ENCODE measurements around the gene INHBC.

Gene INHBC

DNA sequence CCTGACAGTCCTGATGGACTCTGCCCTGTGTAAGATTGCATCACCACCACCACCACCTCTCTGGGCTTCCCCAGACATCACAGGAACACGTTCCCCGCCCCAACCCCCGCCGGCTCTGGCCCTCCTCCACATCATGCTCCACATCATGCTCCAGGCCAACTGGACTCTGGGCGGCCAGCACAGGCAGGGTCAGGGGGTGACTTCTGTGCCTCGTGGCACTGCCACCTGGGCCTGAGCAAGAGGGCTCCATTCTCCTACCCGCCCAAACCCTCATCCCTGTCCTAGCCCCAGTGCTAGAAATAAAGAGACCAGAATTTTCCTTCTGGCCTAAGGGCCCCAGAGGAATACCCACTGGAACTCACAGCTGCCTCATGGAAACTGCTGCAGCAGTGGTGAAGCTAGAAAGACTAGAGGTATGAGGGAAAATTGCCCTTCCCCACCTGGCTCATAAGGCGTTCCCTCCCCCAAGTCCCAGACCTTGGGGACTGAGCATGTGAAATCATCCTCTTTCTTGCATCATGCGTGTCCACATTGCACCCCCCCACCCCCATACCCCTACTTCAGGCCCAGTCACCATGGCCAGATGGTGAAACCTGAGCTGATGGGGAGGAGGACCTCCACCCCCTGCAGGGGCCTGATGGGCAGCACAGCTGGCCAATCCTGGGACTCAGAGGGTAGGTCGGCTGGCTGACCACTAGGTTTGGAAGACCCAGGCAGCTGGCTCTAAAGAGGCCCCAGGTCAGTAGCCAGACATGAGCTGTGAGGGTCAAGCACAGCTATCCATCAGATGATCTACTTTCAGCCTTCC is 20.2 kb downstream of the INHBC start, which contains the start of gene INHBE:
Gene INHBE, plus strand, starts transcription at position 742 of the 808 bp plus-strand sequence. CDS start 230 bp downstream, outside the sequence.
- DNase-seq (ENCODE audit: low read depth): no peak

DNA sequence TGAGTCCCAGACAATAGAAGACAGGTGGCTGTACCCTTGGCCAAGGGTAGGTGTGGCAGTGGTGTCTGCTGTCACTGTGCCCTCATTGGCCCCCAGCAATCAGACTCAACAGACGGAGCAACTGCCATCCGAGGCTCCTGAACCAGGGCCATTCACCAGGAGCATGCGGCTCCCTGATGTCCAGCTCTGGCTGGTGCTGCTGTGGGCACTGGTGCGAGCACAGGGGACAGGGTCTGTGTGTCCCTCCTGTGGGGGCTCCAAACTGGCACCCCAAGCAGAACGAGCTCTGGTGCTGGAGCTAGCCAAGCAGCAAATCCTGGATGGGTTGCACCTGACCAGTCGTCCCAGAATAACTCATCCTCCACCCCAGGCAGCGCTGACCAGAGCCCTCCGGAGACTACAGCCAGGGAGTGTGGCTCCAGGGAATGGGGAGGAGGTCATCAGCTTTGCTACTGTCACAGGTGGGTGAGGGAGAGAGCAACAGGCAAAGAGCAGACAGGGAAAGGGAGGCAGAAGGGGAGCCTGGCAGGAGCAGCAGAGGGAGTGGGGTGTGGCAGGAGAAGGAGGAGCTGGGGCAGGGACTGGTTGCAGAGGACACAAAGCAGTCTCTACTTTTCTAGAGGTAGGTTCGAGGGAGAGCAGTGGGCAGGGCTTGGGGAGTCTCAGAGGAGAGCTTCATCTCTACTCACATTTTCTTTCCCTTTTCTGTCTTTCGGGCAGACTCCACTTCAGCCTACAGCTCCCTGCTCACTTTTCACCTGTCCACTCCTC is 21.0 kb downstream of the INHBC start:
- no peak for DNase-seq (ENCODE audit: low read depth)

DNA sequence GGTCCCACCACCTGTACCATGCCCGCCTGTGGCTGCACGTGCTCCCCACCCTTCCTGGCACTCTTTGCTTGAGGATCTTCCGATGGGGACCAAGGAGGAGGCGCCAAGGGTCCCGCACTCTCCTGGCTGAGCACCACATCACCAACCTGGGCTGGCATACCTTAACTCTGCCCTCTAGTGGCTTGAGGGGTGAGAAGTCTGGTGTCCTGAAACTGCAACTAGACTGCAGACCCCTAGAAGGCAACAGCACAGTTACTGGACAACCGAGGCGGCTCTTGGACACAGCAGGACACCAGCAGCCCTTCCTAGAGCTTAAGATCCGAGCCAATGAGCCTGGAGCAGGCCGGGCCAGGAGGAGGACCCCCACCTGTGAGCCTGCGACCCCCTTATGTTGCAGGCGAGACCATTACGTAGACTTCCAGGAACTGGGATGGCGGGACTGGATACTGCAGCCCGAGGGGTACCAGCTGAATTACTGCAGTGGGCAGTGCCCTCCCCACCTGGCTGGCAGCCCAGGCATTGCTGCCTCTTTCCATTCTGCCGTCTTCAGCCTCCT is 21.6 kb downstream of the INHBC start:
- no peak for DNase-seq (ENCODE audit: low read depth)

DNA sequence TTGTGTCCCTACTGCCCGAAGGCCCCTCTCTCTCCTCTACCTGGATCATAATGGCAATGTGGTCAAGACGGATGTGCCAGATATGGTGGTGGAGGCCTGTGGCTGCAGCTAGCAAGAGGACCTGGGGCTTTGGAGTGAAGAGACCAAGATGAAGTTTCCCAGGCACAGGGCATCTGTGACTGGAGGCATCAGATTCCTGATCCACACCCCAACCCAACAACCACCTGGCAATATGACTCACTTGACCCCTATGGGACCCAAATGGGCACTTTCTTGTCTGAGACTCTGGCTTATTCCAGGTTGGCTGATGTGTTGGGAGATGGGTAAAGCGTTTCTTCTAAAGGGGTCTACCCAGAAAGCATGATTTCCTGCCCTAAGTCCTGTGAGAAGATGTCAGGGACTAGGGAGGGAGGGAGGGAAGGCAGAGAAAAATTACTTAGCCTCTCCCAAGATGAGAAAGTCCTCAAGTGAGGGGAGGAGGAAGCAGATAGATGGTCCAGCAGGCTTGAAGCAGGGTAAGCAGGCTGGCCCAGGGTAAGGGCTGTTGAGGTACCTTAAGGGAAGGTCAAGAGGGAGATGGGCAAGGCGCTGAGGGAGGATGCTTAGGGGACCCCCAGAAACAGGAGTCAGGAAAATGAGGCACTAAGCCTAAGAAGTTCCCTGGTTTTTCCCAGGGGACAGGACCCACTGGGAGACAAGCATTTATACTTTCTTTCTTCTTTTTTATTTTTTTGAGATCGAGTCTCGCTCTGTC is 22.3 kb downstream of the INHBC start:
- DNase-seq (ENCODE audit: low read depth): no peak

DNA sequence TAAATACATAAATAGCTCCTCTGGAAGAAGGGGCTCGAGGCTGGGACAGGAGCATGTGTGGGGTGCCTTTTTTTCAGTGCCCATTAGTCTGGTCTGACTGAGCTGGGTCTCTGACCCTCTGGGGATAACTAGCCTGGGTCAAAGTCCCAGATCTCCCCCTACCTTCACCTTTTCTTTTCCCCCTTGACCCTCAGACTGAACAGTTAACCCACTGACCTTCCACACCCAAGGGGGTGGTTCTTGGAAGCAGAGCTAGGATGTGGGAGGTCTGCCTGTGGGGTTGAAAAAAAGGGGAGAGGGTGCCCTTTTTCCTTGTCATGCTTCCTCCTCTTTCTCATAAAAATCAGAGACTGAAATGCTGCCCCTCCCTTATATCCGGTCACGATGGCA is 24.1 kb downstream of the INHBC start:
- DNase-seq (ENCODE audit: low read depth): no peak

DNA sequence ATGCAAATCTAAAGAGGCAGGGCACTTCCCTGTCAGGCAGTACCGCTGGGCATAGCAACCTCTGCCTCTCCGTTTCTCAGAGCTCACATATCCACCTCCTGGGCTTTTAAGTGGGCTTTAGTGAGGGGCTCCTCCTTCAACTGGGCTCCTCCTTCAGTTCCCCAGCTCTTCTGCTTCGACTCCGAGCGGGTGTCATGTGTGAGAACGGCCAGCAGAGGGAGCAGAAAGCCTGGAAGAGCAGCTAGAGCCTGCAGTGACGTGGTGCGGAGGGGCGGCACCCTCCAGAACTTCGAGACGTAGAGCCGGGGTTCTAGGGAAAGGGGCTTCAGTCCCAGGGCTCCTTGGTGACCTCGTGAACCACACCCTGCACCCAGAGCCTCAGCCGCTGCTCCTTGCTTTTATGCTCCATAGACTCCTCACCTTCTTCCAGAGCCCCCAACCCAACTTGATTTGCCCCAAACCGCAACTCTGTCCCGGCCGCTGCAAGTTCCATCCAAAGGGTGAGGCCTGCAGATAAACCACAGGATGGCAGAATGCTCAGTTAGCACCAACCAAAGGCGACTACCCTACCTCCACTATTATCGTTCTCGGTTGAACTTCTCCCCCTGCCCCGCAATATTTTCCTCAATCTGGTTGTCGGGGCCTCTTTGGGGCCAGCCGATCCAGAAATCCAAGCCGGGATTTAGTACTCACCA is 24.6 kb downstream of the INHBC start:
- peak; percentile 93 for DNase-seq (ENCODE audit: low read depth)

DNA sequence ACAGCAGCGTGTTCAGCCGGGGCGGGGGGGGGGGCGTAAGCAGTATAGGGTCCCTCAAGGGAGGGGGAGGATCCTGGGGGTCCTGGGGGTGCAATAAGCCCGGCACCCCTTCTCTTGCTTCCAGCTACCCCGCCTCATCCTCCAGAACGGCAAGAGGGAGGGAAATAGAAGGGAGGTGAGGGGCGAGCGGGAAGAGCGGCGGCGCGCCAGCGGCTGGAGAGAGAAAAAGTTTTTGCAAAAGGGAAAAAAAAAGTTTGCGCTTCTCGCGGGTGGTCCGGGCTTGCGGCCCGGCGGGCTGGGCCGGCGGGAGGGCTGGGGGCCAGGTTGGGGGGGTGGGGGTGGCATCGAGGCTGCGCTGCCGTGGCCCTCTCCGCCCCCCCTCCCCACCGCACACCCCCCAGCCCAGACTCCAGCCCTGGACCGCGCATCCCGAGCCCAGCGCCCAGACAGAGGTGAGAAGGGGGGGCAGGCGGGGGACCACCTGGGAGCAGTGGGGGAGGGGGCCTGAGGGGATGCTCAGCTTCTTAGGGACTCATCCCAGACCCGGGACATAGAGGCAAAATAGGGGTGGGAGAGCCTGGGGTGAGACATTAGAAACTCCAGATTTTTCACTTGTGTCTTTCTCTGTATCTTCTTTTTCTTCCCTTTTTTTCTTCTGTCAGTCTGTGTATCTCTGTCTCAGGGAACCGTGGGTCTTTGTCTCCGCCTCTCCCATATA is 25.3 kb downstream of the INHBC start, which contains the start of gene GLI1:
Gene GLI1, plus strand, starts transcription at position 36 of the 718 bp plus-strand sequence. CDS start 3,907 bp downstream, outside the sequence.
- DNase-seq (ENCODE audit: low read depth): no peak

DNA sequence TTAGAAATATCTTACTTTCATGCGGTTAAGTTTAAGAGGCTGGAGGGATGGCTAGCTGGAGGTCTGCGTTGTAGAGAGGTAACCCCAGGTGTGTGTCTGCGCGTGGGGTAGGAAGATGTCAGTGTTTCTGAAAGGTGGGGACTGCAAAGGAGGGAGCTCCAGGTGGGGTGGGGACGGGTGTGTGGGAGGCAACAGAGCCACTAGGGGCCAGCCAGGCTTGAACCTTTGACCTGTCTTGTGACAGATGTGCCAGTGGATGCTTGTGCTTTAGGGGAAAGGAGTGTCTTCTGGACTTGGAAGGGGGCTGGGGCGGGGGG is 25.8 kb downstream of the INHBC start:
- DNase-seq (ENCODE audit: low read depth): no peak

DNA sequence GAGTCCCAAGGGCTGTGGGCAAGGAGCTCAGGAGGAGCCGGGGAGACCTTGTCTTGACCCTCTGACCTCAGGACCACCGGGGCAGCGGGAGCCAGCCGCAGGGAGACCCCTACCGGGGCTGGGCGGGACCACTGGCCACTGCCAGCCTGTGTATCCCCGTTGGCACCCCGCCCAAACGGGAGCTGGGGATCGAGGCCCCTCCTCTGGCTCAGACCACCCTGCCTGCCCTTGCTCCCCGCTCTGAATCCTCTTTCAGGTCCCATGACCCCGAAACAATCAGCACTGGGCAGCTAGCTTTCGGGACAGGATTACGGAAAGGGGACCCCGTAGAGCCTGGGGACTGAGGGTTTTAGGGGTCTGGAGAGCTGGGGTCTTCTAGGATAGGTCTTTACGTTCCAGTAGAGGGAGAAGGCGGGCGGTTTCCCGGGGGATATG is 26.3 kb downstream of the INHBC start:
- no peak for DNase-seq (ENCODE audit: low read depth)

DNA sequence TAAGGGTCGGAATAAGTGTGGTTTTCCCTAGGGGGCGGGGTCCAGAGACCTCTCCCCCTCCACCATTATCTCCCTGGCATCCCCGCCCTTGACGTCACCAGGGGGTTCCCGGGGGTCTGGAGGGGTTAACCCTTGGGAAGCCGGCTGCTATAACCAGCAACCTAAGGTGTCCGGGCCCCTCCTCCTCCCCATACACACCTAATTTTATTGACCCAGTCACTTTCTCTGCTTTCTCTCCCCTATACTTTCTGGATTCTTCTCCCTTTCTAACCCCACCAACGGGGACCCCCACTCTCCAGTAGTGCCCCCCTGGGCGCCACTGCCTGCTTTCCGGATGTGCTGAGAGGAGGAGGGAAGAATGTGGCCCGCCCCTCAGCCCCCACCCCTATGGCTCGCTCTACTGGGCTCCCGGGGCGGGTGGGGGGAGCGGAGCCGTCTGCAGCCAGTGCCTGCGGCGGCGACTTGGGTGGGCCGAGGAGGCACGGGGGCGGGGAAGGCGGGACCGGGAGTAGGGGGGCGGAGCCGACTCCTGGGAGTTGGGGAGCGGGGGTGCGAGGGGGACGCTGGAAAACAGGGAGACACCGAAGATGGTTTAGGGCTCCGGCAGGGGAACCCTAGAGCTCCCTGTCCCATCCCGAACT is 26.8 kb downstream of the INHBC start:
- DNase-seq (ENCODE audit: low read depth): no peak

DNA sequence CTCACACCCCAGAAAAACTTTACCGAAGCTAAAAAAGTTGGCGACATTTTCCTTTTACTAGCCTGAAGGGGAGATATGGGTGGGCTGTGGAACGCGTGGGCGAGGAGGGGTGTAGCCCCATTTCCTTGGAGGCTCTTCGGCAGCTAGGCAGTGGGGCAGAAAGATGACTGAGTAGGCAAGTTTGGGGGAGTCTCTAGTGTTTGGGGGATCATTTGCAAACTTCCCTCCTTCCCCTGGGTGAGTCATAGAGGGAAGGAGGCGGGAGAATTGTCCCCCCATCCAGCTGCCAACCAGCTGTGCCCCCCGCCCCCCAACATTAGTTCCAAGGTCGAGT is 27.3 kb downstream of the INHBC start:
- DNase-seq (ENCODE audit: low read depth): no peak

DNA sequence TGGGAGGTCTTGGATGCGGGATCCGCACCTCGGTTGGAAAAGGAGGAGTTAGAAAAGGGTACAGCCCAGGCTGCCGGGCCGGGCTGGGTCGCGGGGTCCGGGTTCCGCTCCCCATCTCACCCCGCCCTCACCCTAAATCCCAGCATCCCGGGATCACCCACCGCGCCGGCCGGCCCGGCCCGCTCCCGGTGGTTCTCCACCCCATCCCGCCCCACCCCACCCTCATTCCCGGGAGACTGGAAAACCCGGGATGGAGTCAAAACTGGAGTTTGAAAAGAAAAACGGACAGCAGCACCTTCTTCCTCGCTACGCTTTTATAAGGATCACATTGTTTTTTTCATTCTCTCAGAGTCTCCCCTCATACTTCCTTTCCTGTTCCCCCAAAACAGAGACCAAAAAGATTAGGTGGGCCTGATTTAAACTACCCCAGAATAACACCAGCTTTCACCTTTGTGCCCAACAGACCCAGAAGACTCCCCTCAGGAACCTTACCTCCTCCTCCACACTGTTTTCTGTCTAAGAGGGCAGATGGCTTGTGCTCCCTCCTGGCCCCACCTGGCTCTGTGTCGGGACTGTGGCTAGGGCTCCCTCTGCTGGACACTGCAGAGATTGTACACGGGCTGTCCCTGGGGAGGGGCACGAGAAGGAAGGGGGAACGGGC is 27.8 kb downstream of the INHBC start:
- peak; percentile 85 for DNase-seq (ENCODE audit: low read depth)

DNA sequence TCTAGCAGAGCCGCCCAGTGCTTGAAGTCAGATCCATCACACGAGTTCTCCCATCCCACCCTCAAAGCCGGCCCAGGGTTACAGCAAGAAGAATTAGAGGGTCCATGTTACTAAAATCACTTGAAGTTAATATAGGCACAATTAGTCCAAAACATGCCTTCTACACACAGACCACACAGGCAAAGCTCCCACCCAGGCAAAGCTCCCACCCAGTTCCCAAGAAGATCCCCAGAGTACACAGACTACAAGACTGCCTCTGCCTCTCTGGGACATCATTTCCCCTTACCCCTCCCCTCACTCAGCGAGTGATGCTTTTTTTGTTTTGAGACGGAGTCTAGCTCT is 28.3 kb downstream of the INHBC start:
- no peak for DNase-seq (ENCODE audit: low read depth)

DNA sequence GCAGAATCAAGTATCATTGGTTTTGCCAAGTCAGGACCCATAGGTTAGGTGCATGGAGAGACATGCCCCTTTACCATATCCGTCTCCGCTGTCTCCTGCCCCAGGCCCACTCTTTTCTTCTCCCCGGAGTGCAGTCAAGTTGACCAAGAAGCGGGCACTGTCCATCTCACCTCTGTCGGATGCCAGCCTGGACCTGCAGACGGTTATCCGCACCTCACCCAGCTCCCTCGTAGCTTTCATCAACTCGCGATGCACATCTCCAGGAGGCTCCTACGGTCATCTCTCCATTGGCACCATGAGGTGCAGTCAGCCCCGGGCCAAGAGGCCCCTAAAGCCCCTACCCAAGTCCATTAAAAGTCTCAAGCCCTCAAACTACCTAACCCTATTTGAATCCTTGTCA is 30.0 kb downstream of the INHBC start:
- no peak for DNase-seq (ENCODE audit: low read depth)

DNA sequence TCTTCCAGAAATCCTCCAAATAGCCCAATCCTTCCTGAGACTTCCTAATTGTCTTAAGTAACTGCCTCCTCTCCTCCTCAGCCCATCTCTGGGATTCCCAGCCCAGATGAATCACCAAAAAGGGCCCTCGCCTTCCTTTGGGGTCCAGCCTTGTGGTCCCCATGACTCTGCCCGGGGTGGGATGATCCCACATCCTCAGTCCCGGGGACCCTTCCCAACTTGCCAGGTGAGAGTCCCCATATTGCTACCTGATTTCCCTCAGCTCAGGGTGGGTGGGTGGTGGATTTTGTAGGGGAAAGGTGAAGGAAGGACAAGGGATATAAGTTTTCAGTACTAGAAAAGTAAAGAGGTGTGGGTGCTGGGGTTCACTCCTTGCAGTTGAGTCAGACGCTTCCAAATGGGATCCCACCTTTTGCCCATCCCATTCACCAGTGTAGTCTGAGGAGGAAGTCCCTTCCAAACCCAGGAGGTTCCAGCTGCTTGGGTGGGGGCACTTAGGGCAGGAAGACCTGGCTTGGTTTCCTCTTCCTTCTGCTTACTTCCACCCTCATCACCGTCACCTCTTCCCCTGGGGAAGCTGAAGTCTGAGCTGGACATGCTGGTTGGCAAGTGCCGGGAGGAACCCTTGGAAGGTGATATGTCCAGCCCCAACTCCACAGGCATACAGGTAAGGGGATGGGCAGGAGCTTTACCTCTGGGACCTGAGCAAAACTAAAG is 30.6 kb downstream of the INHBC start:
- no peak for DNase-seq (ENCODE audit: low read depth)

DNA sequence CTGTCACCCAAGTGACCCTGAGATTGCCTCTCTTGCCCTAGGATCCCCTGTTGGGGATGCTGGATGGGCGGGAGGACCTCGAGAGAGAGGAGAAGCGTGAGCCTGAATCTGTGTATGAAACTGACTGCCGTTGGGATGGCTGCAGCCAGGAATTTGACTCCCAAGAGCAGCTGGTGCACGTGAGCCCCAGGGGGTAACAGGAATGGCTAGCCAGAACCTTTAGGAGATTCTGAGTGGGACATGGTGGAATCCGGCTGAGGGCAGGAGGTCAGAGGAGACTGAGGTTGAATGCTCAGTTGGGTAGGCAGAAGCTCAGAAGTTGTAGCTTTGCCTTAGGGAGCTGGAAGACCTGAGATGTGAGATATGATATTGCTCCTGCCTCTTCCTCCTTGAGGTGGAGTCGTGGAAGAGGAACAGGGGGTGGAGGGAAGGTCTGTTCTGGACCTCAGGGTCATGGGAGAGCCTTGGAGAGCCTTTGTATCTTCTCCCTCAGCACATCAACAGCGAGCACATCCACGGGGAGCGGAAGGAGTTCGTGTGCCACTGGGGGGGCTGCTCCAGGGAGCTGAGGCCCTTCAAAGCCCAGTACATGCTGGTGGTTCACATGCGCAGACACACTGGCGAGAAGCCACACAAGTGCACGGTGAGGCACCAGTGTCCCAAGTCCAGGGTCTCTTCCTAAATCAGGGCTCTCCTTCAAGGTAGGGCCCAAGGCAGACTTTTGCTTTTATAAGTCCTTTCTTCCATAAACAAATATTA is 31.3 kb downstream of the INHBC start:
- no peak for DNase-seq (ENCODE audit: low read depth)

DNA sequence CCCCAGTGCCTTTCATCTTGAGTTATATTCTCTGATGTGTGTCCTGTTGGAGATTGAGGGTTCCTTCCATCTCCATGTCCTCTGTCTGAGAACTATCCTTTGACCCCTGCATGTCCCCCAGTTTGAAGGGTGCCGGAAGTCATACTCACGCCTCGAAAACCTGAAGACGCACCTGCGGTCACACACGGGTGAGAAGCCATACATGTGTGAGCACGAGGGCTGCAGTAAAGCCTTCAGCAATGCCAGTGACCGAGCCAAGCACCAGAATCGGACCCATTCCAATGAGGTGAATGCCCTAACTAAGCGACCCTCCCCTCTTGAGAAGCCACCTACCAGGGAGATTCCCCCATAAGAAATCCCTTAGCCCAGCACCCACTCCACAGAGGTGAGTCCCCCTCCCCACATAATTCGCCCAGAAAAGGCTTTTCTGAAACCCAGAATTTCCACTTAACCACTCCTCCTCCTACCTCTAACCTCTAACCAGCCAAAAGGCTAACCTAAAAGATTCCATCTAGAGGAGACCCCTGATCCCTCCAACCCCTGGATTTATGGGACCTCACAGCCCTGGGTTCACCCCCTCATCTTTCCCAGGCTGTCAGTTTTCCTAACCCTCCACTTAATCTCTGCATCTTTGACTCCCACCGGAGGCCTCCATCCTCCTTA is 32.8 kb downstream of the INHBC start:
- DNase-seq (ENCODE audit: low read depth): no peak

DNA sequence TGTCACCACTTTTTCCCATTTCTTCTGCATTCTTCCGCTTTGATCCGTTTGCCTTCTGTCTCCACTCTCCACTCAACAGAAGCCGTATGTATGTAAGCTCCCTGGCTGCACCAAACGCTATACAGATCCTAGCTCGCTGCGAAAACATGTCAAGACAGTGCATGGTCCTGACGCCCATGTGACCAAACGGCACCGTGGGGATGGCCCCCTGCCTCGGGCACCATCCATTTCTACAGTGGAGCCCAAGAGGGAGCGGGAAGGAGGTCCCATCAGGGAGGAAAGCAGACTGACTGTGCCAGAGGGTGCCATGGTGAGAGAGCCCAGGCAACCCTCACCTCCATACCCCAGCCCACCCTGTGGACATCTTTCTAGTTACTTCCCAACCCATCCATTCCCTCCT is 33.3 kb downstream of the INHBC start:
- no peak for DNase-seq (ENCODE audit: low read depth)

Measured in activated T-cell treated with anti-CD3 and anti-CD28 coated beads for 24 hours (primary cell).